OCI-LY7 (cell line): Measurements from ENCODE around the gene BCL7A. TPM values are rescaled to one million over a fixed set of nuclear protein-coding genes. Genes with fewer than 3 reads are reported as not detected.

Experiments used
- BruUV-seq: library from RNA; stranded (reverse); fragments of 400-500 nt; replicated peaks from 2 replicates; lab custom pipeline; 2021; lab: Mats Ljungman, UMichigan
- CTCF ChIA-PET: fragments of 300-600 bp; sonication (Branson Sonifier 250); formaldehyde crosslinking; loops from one replicate; lab custom pipeline; 2022; ENCODE audit warnings: antibody characterized with exemption; ENCODE audit not compliant: unreplicated experiment; lab: Charles Lee
- POLR2A ChIA-PET: fragments of 300-600 bp; sonication (Branson Sonifier 250); formaldehyde crosslinking; loops from one replicate; lab custom pipeline; 2022; ENCODE audit warnings: antibody characterized with exemption; lab: Charles Lee
- DNase-seq: peaks from one replicate; pipeline ENCODE4 v3.0.0-alpha.2; 2015; ENCODE audit warnings: low spot score
- H2AFZ ChIP-seq: fragments of 200-600 bp; sonication (generic), shearing (Covaris generic); 2 replicates; pipeline ENCODE4 v1.6.1; 2014; ENCODE audit warnings: mild to moderate bottlenecking, antibody characterized with exemption, low read length, moderate library complexity
- H3K27ac ChIP-seq: fragments of 200-600 bp; sonication (generic); 2 replicates; pipeline ENCODE4 v1.5.1; 2014; ENCODE audit warnings: mixed run types, low read depth, mild to moderate bottlenecking, moderate library complexity, low read length, inconsistent platforms; ENCODE audit not compliant: poor library complexity, severe bottlenecking
- H3K36me3 ChIP-seq: fragments of 200-600 bp; sonication (generic); 2 replicates; pipeline ENCODE4 v1.6.1; 2014; ENCODE audit warnings: mild to moderate bottlenecking, antibody characterized with exemption, low read length, moderate library complexity, mixed read lengths; ENCODE audit not compliant: insufficient read depth
- H3K4me1 ChIP-seq: fragments of 200-600 bp; sonication (generic); 2 replicates; pipeline ENCODE4 v1.5.1; 2014; ENCODE audit warnings: mild to moderate bottlenecking, low read length; ENCODE audit not compliant: insufficient read depth, poor library complexity, severe bottlenecking
- H3K4me2 ChIP-seq: fragments of 200-600 bp; sonication (generic); 2 replicates; pipeline ENCODE4 v1.6.1; 2014; ENCODE audit warnings: mild to moderate bottlenecking, low read length
- H3K4me3 ChIP-seq: fragments of 200-600 bp; sonication (generic); 2 replicates; pipeline ENCODE4 v1.5.1; 2014; ENCODE audit warnings: mild to moderate bottlenecking, low read depth, low read length; ENCODE audit not compliant: poor library complexity, severe bottlenecking
- H3K79me2 ChIP-seq: fragments of 200-600 bp; sonication (generic); 2 replicates; pipeline ENCODE4 v1.6.1; 2016; ENCODE audit warnings: low read depth, mild to moderate bottlenecking, low read length, moderate library complexity, mixed read lengths; ENCODE audit not compliant: insufficient read depth
- H3K9me2 ChIP-seq: fragments of 200-600 bp; sonication (generic); 2 replicates; pipeline ENCODE4 v1.6.1; 2016; ENCODE audit warnings: mild to moderate bottlenecking, low read length, mixed read lengths; ENCODE audit not compliant: insufficient read depth
- H3K9me3 ChIP-seq: fragments of 200-600 bp; sonication (generic); 2 replicates; pipeline ENCODE4 v1.6.1; 2014; ENCODE audit warnings: mild to moderate bottlenecking, mixed run types, low read length, mixed read lengths
- H4K20me1 ChIP-seq: fragments of 200-600 bp; sonication (generic); 2 replicates; pipeline ENCODE4 v1.6.1; 2014; ENCODE audit warnings: mild to moderate bottlenecking, antibody characterized with exemption, low read length, moderate library complexity, mixed read lengths; ENCODE audit not compliant: insufficient read depth
- EZH2phosphoT487 ChIP-seq: fragments of 200-600 bp; sonication (generic); IDR thresholded peaks from 2 replicates; pipeline ENCODE4 v1.6.1; 2018; ENCODE audit warnings: low read depth, borderline replicate concordance, mild to moderate bottlenecking, mixed run types, antibody characterized with exemption, low read length, moderate library complexity, mixed read lengths
- intact Hi-C: fragments of 100-400 bp; cut with micrococcal nuclease; formaldehyde crosslinking; loops from one replicate; pipeline ENCODE4 v1.10.0; 2022; ENCODE audit not compliant: unreplicated experiment
- total RNA-seq, 2 experiments: library from RNA; depleted of rRNA in 1 of 2; stranded (reverse); fragments of >200 nt in 1 of 2; shearing (Covaris generic) in 1 of 2; gene quantifications; 2 replicates each; pipeline ENCODE4 v1.2.3, GENCODE V29; 2014 to 2022
- TF ChIP-seq, protein P1 (sequence below): fragments of 200-600 bp; sonication (generic); conservative IDR thresholded peaks from 2 replicates; pipeline ENCODE4 v1.5.1; 2014; ENCODE audit warnings: mild to moderate bottlenecking, antibody characterized with exemption, low read length, moderate library complexity, mixed read lengths

Gene BCL7A
- total RNA-seq, 2 experiments from 2014 or later = 76.2 to 84.7 TPM

DNA sequence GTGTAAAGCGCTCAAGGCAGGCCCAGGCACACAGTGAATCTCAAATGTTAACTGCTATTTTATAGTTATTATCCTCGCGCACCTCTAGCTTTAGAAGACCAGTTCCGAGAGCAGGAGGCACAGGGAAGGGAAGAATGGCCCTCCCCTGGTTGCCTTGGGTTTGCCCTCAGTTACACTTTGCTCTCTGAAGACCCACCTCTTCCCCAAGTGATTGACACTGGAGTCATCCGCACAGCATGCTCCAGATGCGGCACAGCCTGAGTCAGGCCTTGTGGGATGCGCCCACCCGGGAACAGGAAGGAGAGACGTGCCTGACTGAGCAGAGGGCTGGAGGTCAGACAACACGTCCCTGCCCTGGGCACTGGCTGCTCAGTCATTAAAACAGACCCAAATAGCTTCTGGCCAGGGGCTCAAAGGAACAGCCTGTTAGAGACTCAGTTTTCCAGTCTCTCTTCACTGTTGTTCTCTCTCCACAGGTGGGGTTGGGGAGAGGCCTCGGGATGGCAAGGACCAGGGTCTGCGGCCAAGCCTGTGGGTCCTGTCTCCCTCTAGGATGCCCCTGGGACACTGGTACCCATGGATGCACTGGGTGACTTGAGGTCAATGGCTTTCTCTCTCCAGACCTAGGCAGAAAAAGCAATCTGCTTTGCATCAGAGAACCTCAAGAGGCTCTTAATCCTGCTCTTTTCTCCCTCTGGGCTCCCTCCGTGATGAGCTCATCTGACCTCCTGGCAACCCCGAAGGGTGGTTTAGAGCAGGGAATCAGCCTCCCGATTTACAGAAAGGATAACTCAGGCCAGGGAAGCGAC is 43.3 kb downstream of the BCL7A start:
- Histone ChIP-seq H3K4me2 (peak overlapping the region; percentile 23; the same call in 1 of the 2 replicates), H3K36me3 (peaks cover 24% of the 10 kb centered on the region), H3K79me2 (no peaks in the 10 kb centered on the region), H3K27ac (no peak overlapping the region), H2AFZ (peak overlapping the region; percentile 45; the same call in 1 of the 2 replicates), H3K4me1 (peaks cover 34% of the 10 kb centered on the region), H3K9me2 (no peaks in the 10 kb centered on the region), H3K9me3 (no peaks in the 10 kb centered on the region), H3K4me3 (no peak overlapping the region), H4K20me1 (no peaks in the 10 kb centered on the region)
- POLR2A ChIA-PET = interaction anchor here (0.6 to 0.9 kb wide), 3 partner anchors 10 to 437 kb away, joined by 3 to 4 read pairs (median 3); no protein-coding TSS in a partner anchor
- intact Hi-C loops = loop anchor here (2.0 kb wide), 1 partner anchor 58 kb away; no protein-coding TSS in a partner anchor
- TF ChIP-seq, protein P1, sequence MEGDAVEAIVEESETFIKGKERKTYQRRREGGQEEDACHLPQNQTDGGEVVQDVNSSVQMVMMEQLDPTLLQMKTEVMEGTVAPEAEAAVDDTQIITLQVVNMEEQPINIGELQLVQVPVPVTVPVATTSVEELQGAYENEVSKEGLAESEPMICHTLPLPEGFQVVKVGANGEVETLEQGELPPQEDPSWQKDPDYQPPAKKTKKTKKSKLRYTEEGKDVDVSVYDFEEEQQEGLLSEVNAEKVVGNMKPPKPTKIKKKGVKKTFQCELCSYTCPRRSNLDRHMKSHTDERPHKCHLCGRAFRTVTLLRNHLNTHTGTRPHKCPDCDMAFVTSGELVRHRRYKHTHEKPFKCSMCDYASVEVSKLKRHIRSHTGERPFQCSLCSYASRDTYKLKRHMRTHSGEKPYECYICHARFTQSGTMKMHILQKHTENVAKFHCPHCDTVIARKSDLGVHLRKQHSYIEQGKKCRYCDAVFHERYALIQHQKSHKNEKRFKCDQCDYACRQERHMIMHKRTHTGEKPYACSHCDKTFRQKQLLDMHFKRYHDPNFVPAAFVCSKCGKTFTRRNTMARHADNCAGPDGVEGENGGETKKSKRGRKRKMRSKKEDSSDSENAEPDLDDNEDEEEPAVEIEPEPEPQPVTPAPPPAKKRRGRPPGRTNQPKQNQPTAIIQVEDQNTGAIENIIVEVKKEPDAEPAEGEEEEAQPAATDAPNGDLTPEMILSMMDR = no peak
- no peak for TF ChIP-seq EZH2phosphoT487
- no TSS peak for BruUV-seq
- no peak for DNase-seq
- CTCF ChIA-PET = interaction anchor here (0.5 kb wide), 1 partner anchor 63 kb away, joined by 4 read pairs; no protein-coding TSS in a partner anchor

DNA sequence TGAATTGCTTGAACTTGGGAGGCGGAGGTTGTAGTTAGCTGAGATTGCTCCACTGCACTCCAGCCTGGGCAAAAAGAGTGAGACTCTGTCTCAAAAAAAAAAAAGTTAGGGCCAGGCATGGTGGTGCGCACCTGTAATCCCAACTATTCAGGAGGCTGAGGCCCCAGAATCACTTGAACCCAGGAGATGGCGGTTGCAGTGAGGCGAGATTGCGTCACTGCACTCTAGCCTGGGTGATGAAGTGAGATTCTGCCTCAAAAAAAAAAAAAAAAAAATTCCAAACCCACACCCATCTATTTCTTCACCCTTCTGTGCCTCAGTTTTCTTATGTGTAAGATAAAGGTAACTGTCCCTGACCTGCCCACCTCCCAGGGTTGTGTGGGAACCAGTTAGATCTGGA is 45.9 kb downstream of the BCL7A start:
- peaks cover 34% of the 10 kb centered on the region for H3K4me1 ChIP-seq
- no peak for DNase-seq
- no peak for TF ChIP-seq EZH2phosphoT487
- TF ChIP-seq, protein P1 = no peak
- ChIA-PET CTCF (no interaction called here), POLR2A (interaction anchor here (0.7 to 3.0 kb wide), 5 partner anchors 13 to 89 kb away, joined by 3 to 8 read pairs (median 3); no protein-coding TSS in a partner anchor)
- no peaks in the 10 kb centered on the region for H3K36me3 ChIP-seq
- H3K4me3 ChIP-seq = peak overlapping the region; percentile 20
- H3K79me2 ChIP-seq = no peaks in the 10 kb centered on the region
- no peaks in the 10 kb centered on the region for H3K9me3 ChIP-seq
- peak overlapping the region; percentile 48 for H3K27ac ChIP-seq
- no TSS peak for BruUV-seq
- no peaks in the 10 kb centered on the region for H3K9me2 ChIP-seq
- H2AFZ ChIP-seq = peak overlapping the region; percentile 53; the same call in 1 of the 2 replicates
- H4K20me1 ChIP-seq = no peaks in the 10 kb centered on the region
- H3K4me2 ChIP-seq = peak overlapping the region; percentile 60
- intact Hi-C loops = no loop called here
